AG09319 (cell line): ENCODE measurements around the gene HBG2.
"Not testable (repeated sequence)": the region's sequence is repeated elsewhere in the genome, so short reads cannot be mapped to it uniquely, and the experiment has no call there.

Experiments used
- DNase-seq: peaks from one replicate; pipeline ENCODE4 v3.0.0-alpha.2; 2010; ENCODE audit warnings: low read depth; ENCODE audit errors: extremely low read depth
- TF ChIP-seq, protein P1 (sequence below): IDR thresholded peaks from 2 replicates; pipeline ENCODE4 v1.5.1; 2011; ENCODE audit warnings: low read depth, mild to moderate bottlenecking, inconsistent platforms, low read length, moderate library complexity

The HBG2 gene

DNA sequence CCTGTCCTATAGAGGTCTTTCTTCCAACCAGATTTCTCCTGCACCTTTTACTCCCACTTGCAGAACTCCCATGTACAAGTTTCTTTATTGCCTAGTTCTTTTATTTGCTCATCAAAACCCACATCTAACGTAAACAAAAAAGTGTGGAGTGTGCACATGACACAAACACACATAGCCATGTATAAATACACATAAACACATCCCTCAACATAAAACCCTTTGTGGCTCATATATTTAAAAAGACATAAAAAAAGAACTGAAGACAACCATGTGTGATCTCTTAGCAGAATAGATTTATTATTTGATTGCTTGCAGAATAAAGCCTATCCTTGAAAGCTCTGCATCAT lies 1.7 kb downstream of the HBG2 start:
- DNase-seq = no peak
- TF ChIP-seq, protein P1, sequence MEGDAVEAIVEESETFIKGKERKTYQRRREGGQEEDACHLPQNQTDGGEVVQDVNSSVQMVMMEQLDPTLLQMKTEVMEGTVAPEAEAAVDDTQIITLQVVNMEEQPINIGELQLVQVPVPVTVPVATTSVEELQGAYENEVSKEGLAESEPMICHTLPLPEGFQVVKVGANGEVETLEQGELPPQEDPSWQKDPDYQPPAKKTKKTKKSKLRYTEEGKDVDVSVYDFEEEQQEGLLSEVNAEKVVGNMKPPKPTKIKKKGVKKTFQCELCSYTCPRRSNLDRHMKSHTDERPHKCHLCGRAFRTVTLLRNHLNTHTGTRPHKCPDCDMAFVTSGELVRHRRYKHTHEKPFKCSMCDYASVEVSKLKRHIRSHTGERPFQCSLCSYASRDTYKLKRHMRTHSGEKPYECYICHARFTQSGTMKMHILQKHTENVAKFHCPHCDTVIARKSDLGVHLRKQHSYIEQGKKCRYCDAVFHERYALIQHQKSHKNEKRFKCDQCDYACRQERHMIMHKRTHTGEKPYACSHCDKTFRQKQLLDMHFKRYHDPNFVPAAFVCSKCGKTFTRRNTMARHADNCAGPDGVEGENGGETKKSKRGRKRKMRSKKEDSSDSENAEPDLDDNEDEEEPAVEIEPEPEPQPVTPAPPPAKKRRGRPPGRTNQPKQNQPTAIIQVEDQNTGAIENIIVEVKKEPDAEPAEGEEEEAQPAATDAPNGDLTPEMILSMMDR = no peak

DNA sequence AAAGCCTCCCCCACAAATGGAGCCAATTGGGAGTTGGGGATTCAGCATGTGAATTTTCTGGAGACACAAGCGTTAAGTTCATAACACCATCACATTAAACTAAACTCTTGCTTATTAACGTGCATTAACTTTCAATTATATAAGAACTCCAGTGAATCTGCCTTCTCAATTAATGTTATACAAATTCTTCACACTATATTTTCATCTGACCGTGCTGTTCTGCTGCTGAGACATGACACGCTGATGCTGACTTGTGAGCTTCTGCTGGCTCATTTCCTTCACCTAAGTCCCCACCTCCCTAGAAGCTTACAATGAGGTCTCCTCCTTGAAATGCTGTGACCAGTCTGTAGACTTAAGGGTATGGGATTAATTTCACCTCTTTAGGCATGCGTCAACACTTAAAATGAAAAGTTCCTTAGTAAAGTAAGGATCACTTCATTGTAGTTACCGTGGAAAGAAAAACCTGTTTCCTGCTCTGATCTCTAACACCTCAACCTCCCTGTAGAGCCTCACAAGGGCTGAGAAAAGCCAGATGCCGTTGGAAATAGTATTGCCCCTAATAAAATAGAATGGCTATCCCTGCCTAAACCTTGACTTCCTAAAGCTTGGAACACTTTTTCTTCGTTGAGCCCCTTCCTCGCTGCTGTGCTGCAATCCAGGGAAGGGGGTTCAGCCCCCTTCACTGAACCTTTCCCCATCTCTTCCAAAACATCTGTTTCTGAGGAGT lies 2.2 kb downstream of the HBG2 start:
- TF ChIP-seq, protein P1 = no peak
- no peak for DNase-seq

DNA sequence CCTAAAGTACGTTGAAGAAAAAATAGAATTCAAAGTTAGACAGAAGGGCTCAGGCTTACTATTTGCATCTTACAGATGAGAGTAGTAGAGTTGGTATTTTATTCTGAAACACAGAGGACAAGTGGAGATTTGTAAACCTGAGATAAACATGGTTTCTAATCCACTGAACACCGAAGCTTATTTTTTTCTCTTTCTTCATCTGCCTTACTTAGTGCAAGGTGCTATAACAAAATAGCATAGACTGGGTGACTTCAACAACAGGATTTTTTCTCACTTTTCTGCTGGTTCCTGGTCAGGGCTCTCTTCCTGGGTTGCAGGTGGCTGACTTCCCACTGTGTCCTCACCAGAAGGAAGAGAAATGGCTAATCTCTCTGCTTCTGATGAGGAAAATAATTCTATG lies 2.8 kb downstream of the HBG2 start:
- TF ChIP-seq, protein P1 = no peak
- no peak for DNase-seq

DNA sequence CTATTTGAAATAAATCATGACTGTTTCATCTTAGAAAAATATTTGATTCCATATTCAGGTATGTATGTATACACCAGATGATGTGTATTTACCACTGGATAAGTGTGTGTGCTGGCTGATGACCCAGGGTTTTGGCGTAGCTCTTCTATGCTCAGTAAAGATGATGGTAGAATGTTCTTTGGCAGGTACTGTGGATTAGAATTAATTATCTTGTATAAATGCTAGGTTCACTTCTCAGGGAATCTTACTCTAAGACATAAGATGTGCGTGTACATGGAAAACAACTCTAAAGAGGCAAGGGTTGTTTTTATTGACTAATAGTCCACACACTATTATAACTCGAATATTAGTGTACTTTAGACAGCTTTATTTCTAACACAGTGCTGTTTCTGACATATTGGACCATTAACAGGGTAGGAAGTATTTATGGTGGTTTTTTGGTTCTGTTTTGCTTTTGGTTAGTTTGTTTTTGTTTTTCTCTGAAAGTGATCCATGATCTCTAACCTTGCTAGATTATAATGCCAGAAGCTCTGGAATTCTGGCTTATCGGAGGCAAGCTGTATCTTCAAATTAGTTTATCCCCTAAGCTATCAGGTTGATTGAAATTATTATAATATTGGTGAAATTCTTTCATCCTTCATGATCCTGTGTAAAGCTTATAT lies 3.9 kb downstream of the HBG2 start:
- DNase-seq = no peak
- TF ChIP-seq, protein P1 = no peak

DNA sequence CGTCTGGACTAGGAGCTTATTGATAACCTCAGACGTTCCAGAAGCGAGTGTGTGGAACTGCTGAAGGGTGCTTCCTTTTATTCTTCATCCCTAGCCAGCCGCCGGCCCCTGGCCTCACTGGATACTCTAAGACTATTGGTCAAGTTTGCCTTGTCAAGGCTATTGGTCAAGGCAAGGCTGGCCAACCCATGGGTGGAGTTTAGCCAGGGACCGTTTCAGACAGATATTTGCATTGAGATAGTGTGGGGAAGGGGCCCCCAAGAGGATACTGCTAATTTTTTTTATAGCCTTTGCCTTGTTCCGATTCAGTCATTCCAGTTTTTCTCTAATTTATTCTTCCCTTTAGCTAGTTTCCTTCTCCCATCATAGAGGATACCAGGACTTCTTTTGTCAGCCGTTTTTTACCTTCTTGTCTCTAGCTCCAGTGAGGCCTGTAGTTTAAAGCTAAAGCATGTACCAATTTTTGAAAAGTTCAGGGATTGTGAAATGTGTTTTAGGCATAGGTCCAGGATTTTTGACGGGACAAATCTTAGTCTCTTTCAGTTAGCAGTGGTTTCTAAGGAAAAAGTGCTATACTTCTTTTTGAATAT lies 4.7 kb downstream of the HBG2 start, which contains the start of gene HBG1:
Gene HBG1, minus strand, starts transcription at position 51 of the 590 bp plus-strand sequence. CDS start 53 bp downstream, outside the sequence.
- not testable (repeated sequence) for DNase-seq

DNA sequence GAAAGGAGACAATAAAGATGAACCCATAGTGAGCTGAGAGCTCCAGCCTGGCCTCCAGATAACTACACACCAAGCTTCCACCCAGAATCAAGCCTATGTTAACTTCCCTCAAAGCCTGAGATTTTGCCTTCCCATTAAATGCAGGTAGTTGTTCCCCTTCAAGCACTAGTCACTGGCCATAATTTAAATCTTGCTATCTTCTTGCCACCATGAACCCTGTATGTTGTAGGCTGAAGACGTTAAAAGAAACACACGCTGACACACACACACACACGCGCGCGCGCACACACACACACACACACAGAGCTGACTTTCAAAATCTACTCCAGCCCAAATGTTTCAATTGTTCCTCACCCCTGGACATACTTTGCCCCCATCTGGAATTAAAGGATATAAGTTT lies 6.1 kb downstream of the HBG2 start:
- DNase-seq = not testable (repeated sequence)

DNA sequence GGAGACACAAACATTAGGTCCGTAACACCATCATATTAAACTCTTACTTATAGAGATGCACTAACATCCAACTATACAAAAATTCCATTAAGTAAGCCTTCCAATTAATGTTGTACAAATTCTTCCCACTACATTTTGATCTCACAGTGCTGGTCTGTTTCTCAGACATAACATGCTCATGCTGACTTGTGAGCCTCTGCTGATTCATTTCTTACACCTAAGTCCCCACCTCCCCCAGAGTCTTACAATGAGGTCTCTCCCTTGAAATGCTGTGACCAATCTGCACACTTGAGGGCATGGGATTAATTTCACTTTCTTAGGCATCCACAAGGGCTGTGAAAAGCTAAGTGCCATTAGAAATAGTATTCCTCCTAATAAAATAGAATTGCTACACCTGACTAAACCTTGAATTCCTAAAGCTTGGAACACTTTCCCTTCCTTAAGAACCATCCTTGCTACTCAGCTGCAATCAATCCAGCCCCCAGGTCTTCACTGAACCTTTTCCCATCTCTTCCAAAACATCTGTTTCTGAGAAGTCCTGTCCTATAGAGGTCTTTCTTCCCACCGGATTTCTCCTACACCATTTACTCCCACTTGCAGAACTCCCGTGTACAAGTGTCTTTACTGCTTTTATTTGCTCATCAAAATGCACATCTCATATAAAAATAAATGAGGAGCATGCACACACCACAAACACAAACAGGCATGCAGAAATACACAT lies 6.9 kb downstream of the HBG2 start:
- TF ChIP-seq, protein P1 = no peak
- DNase-seq = no peak
